ENCODE results near the gene CRMP1.

GRCh38 chr4:5799406-5799805 lies 93.5 kb downstream of the CRMP1 start:
- TF ChIP-seq CTCF (IDR thresholded peaks at IDR 0.05) = no peak
- TF ChIP-seq POLR2A (IDR thresholded peaks at IDR 0.05) = no peak
